GM12891 (cell line): ENCODE measurements around the gene CALCB.

Experiments used
- DNase-seq: peaks from one replicate; pipeline ENCODE4 v3.0.0; 2011; ENCODE audit warnings: low spot score; ENCODE audit not compliant: insufficient read length
- FAIRE-seq: peaks from 2 replicates; lab custom pipeline; 2011; peaks lifted over from hg19 to GRCh38; lab: Jason Lieb, UNC
- PAX5 ChIP-seq: IDR thresholded peaks from 2 replicates; pipeline ENCODE4 v1.6.1; 2011; ENCODE audit warnings: low read length, moderate library complexity, mild to moderate bottlenecking; ENCODE audit not compliant: insufficient read depth, severe bottlenecking
- POLR2A ChIP-seq: IDR thresholded peaks from 2 replicates; pipeline ENCODE4 v1.6.1; 2011; ENCODE audit warnings: low read depth, low read length, control low read depth
- POLR2AphosphoS5 ChIP-seq: IDR thresholded peaks from 2 replicates; pipeline ENCODE4 v1.6.1; 2011; ENCODE audit warnings: low read depth, low read length, control low read depth
- POU2F2 ChIP-seq: IDR thresholded peaks from 2 replicates; pipeline ENCODE4 v1.6.1; 2011; ENCODE audit warnings: low read depth, mild to moderate bottlenecking, control low read depth, low read length, moderate library complexity
- SPI1 ChIP-seq: IDR thresholded peaks from 2 replicates; pipeline ENCODE4 v1.6.1; 2011; ENCODE audit warnings: low read depth, low read length, control low read depth
- TAF1 ChIP-seq: IDR thresholded peaks from 2 replicates; pipeline ENCODE4 v1.6.1; 2011; ENCODE audit warnings: low read depth, low read length, control low read depth

CALCB gene

DNA sequence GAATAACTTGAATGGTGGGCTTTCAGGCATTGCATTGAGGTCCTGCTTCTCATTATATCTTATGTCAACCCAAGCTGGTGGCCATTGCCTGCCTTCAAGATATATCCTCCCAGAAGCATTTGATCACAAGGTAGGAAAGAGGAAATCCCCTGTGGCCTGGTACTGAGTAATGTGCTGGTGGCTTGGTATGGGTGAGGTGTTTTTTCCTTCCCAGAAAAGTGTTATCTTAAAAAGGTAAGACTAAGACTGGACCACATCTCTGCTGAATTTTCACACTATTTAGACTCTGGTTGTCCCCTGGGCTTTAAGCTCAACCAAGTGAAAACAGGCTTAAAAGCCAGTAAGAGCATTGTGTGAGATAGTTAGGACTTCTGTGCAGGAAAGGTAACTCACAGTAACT, 45.0 kb downstream of the CALCB start:
- no peak for DNase-seq
- no peak for FAIRE-seq
- no peak for TF ChIP-seq SPI1
- TF ChIP-seq POLR2AphosphoS5, result no peak
- no peak for TF ChIP-seq TAF1
- TF ChIP-seq POU2F2, result no peak
- no peak for TF ChIP-seq PAX5
- TF ChIP-seq POLR2A, result no peak

DNA sequence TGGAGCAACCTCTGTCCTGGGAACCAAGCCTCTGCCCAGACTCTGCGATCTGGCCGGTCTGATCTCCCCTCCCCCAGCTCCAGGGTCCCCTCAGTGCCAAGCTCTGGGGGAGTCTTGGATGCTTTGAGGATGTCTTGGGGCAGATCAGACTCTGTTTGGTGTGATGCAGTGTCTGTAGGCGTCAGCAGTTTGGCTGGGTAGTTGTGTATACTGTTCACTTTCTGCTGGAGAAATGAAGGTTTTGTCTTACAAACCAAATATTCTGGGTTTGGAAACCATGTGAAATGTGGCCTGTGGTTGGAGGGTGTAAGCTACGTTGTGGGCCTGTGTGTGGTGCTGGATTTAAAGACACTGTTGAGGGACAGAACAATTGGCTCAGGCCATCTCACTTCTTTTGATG, 46.0 kb downstream of the CALCB start:
- TF ChIP-seq PAX5 (no peak), POU2F2 (no peak), TAF1 (no peak), POLR2A (no peak), SPI1 (no peak), POLR2AphosphoS5 (no peak)
- no peak for DNase-seq
- no peak for FAIRE-seq

DNA sequence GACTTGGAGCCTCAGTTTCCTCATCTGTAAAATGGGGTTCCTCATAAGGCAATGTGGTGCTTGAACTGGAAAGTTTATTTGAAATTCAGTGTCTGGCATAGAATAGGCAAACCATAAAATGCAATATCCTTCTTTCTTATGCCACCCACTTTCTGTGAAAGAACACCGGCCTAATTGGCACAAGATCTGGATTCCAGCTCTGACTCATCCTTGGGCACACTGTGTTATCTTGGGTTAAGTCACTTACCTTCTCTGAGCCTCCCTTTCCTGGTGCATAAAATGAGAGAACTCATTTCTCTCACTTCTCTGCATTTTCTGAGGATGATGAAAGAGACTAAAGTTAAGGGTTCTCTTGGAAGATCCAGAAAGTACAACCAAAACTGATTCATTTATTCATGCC, 46.4 kb downstream of the CALCB start:
- FAIRE-seq (no peak), DNase-seq (no peak)
- TF ChIP-seq PAX5, result no peak
- TF ChIP-seq POU2F2, result no peak
- TF ChIP-seq TAF1, result no peak
- TF ChIP-seq POLR2A, result no peak
- TF ChIP-seq POLR2AphosphoS5, result no peak
- no peak for TF ChIP-seq SPI1

DNA sequence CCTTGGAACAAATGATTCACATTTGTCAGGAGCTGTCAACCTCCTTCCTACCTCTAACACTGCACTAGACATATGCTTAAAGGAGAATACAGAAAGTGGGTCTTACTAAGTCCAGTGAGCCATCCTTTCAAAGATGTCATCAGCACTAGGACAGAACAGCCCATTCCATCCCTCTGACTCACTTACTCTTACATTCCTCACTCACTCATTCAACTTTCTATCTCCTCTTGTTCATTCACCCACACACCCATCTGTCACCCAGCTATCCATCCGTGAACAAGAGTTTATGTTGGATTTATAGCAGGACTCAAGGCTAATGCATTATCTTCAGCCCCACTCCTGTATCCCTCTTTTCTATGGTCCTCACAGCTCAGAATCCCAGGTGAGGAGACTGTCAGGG, 50.5 kb downstream of the CALCB start:
- TF ChIP-seq TAF1 (no peak), PAX5 (no peak), POLR2A (no peak), SPI1 (no peak), POLR2AphosphoS5 (no peak)
- DNase-seq (no peak), FAIRE-seq (no peak)

DNA sequence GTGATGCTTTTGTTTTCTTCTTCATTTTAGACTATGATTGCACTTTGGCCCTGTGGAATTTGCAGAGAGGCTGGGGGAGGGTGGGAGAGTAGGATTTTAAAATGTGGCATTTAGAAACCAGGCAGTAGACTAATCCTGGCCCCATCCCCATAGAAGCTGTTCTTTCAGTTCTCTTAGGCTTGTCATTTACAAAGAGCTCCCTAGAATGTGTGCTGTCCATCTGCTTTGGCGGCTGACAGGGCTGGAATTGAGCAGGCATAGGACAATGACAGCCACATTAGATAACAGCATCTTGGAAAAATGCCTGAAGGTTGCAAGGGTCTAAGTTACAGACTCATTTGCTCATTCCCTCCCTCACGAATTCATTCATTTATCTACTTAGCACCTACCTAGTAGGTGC, 51.1 kb downstream of the CALCB start:
- TF ChIP-seq PAX5 (no peak), SPI1 (no peak), POLR2A (no peak), POLR2AphosphoS5 (no peak), POU2F2 (no peak), TAF1 (no peak)
- no peak for DNase-seq
- FAIRE-seq, result no peak

DNA sequence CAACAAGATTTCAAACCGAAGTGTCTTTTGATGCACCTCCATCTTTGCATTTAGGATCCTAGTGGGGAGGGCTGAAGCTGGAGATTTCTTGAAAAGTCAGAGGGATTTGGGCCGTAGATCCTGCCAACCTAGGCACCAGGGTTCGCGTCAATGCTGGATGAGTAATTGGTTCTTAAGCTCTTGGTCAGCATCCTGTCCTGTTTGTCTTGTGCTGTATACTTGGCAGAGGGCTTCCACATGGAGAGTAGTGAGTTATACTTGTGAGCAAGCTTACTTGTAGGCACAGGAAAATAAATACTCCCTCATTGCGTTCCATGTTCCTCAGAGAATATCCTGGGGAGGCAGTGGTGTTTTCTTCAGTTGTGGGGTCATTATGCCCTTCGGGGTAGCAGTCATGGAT, 53.9 kb downstream of the CALCB start:
- DNase-seq (no peak), FAIRE-seq (no peak)
- TF ChIP-seq PAX5 (no peak), POU2F2 (no peak), POLR2AphosphoS5 (no peak), SPI1 (no peak), TAF1 (no peak), POLR2A (no peak)
